ENCODE results near the gene CSTPP1. TPM values are rescaled to one million over a fixed set of nuclear protein-coding genes. Genes with fewer than 3 reads are reported as not detected.

The CSTPP1 gene
- total RNA-seq, 4 donors from 2014 or later: 35.3 to 51.9 (median 39.7) TPM

DNA sequence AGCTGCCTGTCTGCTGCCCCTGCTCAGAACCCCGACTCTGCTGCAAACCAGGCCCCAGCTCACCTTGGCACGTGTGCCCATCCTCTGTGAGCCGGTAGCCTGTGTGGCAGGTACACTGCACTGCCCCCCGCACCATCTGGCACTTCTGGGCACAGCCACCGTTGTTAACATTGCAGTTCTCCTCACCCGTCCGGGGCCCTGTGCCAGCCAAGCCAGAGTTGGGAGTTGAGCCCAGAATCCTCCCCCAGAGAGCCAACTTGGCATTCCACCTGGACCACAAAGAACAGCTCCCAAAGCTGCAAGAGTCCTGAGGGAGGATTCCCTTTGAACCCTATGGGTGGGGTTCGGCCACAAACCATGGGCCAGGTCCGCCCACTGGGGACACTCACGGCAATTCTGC lies 40.7 kb upstream of the CSTPP1 start:
- no peak overlapping the region for H3K27ac ChIP-seq
- DNase-seq (ENCODE audit: low spot score in 2 of 2): no peak
- H3K27me3 ChIP-seq: no peaks in the 10 kb centered on the region
- H3K4me3 ChIP-seq: no peak overlapping the region
- TF ChIP-seq, protein P1, sequence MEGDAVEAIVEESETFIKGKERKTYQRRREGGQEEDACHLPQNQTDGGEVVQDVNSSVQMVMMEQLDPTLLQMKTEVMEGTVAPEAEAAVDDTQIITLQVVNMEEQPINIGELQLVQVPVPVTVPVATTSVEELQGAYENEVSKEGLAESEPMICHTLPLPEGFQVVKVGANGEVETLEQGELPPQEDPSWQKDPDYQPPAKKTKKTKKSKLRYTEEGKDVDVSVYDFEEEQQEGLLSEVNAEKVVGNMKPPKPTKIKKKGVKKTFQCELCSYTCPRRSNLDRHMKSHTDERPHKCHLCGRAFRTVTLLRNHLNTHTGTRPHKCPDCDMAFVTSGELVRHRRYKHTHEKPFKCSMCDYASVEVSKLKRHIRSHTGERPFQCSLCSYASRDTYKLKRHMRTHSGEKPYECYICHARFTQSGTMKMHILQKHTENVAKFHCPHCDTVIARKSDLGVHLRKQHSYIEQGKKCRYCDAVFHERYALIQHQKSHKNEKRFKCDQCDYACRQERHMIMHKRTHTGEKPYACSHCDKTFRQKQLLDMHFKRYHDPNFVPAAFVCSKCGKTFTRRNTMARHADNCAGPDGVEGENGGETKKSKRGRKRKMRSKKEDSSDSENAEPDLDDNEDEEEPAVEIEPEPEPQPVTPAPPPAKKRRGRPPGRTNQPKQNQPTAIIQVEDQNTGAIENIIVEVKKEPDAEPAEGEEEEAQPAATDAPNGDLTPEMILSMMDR (IDR thresholded peaks at IDR 0.05): no peak
- no peak for TF ChIP-seq POLR2A (IDR thresholded peaks at IDR 0.05)
- no peak for TF ChIP-seq EP300 (IDR thresholded peaks at IDR 0.05)
- no peaks in the 10 kb centered on the region for H3K9me3 ChIP-seq
- 68 to 72% methylated on average over 4 to 9 of the region's 10 CpGs for WGBS, 2 donors
- peaks cover 0 to 9% (median 0%) of the 10 kb centered on the region in 4 donors for H3K4me1 ChIP-seq
- H3K36me3 ChIP-seq: peaks cover 0 to 34% (median 0%) of the 10 kb centered on the region in 3 donors

DNA sequence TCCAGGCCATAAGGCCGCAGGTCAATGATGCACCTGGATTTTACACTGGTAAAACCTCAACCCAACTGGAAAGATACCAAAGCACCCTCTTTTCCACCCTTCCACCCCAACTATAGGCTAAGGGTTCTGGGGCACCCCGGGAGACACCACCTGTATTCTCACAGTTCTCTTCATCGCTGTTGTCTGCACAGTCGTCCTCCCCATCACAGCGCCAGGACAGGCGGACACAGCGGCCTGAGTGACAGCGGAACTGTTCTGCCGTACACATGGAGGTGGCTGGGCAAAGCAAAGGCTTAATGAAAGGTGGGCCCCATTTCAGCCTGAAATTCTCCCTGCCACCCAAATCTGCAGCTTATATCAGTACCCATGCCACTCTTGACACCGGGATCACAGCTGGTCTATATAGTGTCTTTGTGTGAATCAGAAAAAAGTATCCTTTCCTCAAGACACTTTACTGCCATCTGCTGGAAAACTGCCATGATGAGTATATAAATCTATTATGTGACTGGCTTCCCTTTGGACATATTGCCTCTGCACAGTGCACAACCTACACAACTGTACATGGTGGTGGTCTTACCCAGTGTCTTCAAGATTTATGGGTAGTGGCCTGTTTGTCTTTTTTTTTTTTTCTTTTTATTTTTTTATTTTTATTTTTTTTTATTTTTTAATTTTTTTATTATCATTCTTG lies 39.7 kb upstream of the CSTPP1 start:
- Histone ChIP-seq H3K27me3 (no peaks in the 10 kb centered on the region), H3K9me3 (no peaks in the 10 kb centered on the region), H3K27ac (no peak overlapping the region), H3K4me1 (peaks cover 0 to 9% (median 0%) of the 10 kb centered on the region in 4 donors), H3K4me3 (no peak overlapping the region), H3K36me3 (peaks cover 0 to 34% (median 0%) of the 10 kb centered on the region in 3 donors)
- 94 to 95% methylated on average over 10 of the region's 10 CpGs for WGBS, 2 donors
- TF ChIP-seq POLR2A (IDR thresholded peaks at IDR 0.05) (no peak), EP300 (IDR thresholded peaks at IDR 0.05) (no peak)
- TF ChIP-seq, protein P1 (IDR thresholded peaks at IDR 0.05): no peak
- DNase-seq (ENCODE audit: low spot score in 2 of 2): no peak

DNA sequence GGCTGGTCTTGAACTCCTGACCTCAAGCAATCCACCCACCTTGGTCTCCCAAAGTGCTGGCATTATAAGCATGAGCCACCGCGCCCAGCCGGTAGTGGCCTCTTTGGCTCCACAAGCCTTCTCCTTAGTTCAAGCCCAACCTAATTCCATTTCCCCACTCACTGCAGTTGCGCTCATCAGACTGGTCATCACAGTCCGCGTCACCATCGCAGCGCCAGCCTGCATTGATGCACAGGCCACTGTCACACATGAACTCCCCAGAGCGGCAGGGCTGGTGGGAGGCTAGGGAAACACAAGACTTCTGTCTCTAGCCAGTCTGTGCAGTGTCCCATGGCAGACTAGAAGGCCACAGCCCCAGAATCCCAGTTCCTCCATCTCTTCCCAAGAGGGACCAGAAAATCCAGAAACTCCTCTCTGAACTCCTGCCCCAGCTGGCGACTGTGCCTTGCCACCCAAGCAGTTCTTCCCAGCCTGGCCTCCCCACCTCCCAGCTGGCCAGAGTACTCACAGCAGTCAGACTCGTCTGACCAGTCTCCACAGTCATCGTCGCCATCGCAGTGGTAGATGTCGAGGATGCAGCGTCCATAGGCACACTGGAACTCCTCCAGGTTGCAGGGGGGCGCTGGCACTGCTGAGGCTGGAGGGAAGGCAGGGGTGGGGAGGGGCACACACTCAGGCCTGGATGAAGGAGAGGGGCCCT lies 38.0 kb upstream of the CSTPP1 start:
- Histone ChIP-seq H3K27ac (no peak overlapping the region), H3K9me3 (no peaks in the 10 kb centered on the region), H3K4me3 (no peak overlapping the region), H3K27me3 (no peaks in the 10 kb centered on the region), H3K4me1 (peaks cover 0 to 9% (median 0%) of the 10 kb centered on the region in 4 donors), H3K36me3 (peaks cover 0 to 29% (median 0%) of the 10 kb centered on the region in 3 donors)
- WGBS, 2 donors: 92 to 94% methylated on average over 15 to 17 of the region's 17 CpGs
- TF ChIP-seq POLR2A (IDR thresholded peaks at IDR 0.05): no peak
- TF ChIP-seq EP300 (IDR thresholded peaks at IDR 0.05): no peak
- TF ChIP-seq, protein P1 (IDR thresholded peaks at IDR 0.05): no peak
- no peak for DNase-seq (ENCODE audit: low spot score in 2 of 2)

DNA sequence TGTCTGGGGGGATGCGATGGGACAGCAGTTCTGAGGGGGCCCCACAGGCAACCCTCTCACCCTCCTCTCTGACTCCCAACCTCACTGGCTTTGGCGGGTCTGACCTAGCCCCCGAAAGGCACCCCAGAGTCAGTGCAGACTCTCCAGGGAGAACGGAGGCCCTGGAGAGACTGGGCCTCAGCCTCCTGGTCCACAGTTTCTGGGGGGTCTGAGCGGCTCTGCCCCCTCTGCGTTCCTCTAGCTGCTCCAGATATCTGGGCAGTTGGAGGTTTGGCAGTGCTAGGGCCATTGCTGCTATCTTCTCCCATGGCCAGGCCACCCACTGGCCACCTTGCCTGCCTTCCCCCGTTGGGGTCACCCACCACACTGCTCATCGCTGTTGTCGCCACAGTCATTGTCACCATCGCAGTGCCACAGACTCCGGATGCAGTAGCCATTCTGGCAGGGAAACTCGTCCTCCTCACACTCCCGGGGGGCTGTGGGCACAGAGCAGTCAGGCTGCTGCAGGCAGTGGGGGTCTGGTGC lies 37.0 kb upstream of the CSTPP1 start:
- WGBS, 2 donors: 93 to 94% methylated on average over 11 to 12 of the region's 13 CpGs
- Histone ChIP-seq H3K4me1 (peaks cover 0 to 9% (median 0%) of the 10 kb centered on the region in 4 donors), H3K4me3 (no peak overlapping the region), H3K27ac (no peak overlapping the region), H3K27me3 (no peaks in the 10 kb centered on the region), H3K9me3 (no peaks in the 10 kb centered on the region), H3K36me3 (peaks cover 0 to 23% (median 0%) of the 10 kb centered on the region in 3 donors)
- no peak for DNase-seq (ENCODE audit: low spot score in 2 of 2)
- TF ChIP-seq POLR2A (IDR thresholded peaks at IDR 0.05) (no peak), EP300 (IDR thresholded peaks at IDR 0.05) (no peak)
- TF ChIP-seq, protein P1 (IDR thresholded peaks at IDR 0.05): no peak

Data from tibial nerve (tissue), 4 donors.